SK-N-SH treated with all-trans-retinoic acid at 6 μM for 48 hours (cell line): ENCODE results near the gene DOCK9.

Experiments used
- ATAC-seq: fragments of 200-7000 bp; cut with Tn5 transposase; 3 replicates; pipeline ENCODE4 v1.9.1; 2020; ENCODE audit warnings: mild to moderate bottlenecking, moderate library complexity
- ARNTL ChIP-seq: fragments of 450-650 bp; formaldehyde crosslinking; IDR thresholded peaks from 2 replicates; pipeline ENCODE4 v1.5.0; 2020; ENCODE audit warnings: low read depth, mild to moderate bottlenecking, moderate library complexity, borderline replicate concordance
- BACH2 ChIP-seq: fragments of 250-450 bp; sonication (Bioruptor Pico); IDR thresholded peaks from 2 replicates; pipeline ENCODE4 v1.9.0; 2021; ENCODE audit warnings: mild to moderate bottlenecking, borderline replicate concordance
- CREB5 ChIP-seq: fragments of 250-450 bp; sonication (Bioruptor Pico); IDR thresholded peaks from 2 replicates; pipeline ENCODE4 v1.5.1; 2020; ENCODE audit warnings: low read depth, mild to moderate bottlenecking, moderate library complexity
- CSDC2 ChIP-seq: fragments of 250-450 bp; sonication (Bioruptor Pico); IDR thresholded peaks from 2 replicates; pipeline ENCODE4 v1.5.0; 2020; ENCODE audit warnings: mild to moderate bottlenecking, moderate library complexity
- CSRNP3 ChIP-seq: fragments of 250-450 bp; sonication (Bioruptor Pico); IDR thresholded peaks from 2 replicates; pipeline ENCODE4 v1.5.1; 2021; ENCODE audit warnings: mild to moderate bottlenecking, moderate library complexity
- ESRRG ChIP-seq: fragments of 250-450 bp; sonication (Bioruptor Pico); IDR thresholded peaks from 2 replicates; pipeline ENCODE4 v1.6.1; 2021; ENCODE audit warnings: mild to moderate bottlenecking
- GLIS3 ChIP-seq: fragments of 250-450 bp; sonication (Bioruptor Pico); IDR thresholded peaks from 2 replicates; pipeline ENCODE4 v1.5.0; 2020; ENCODE audit warnings: mild to moderate bottlenecking, moderate library complexity
- ISL1 ChIP-seq: fragments of 250-450 bp; sonication (Bioruptor Pico); IDR thresholded peaks from 2 replicates; pipeline ENCODE4 v2.1.2; 2022; ENCODE audit warnings: mild to moderate bottlenecking, moderate library complexity
- OSR1 ChIP-seq: fragments of 250-450 bp; sonication (Bioruptor Pico); IDR thresholded peaks from 2 replicates; pipeline ENCODE4 v1.8.0; 2022; ENCODE audit warnings: moderate library complexity, mild to moderate bottlenecking, inconsistent platforms
- PATZ1 ChIP-seq: fragments of 250-450 bp; sonication (Bioruptor Pico); IDR thresholded peaks from 2 replicates; pipeline ENCODE4 v1.8.0; 2020; ENCODE audit warnings: mild to moderate bottlenecking, moderate library complexity, borderline replicate concordance
- POU6F1 ChIP-seq: fragments of 250-450 bp; sonication (Bioruptor Pico); IDR thresholded peaks from 2 replicates; pipeline ENCODE4 v1.8.0; 2021; ENCODE audit warnings: low read depth, mild to moderate bottlenecking, moderate library complexity, borderline replicate concordance
- PPARA ChIP-seq: fragments of 250-450 bp; sonication (Bioruptor Pico); IDR thresholded peaks from 2 replicates; pipeline ENCODE4 v1.5.0; 2020; ENCODE audit warnings: mild to moderate bottlenecking, borderline replicate concordance
- SNAI2 ChIP-seq: fragments of 250-450 bp; sonication (Bioruptor Pico); IDR thresholded peaks from 2 replicates; pipeline ENCODE4 v1.5.0; 2020; ENCODE audit warnings: mild to moderate bottlenecking, moderate library complexity
- TCF4 ChIP-seq: fragments of 250-450 bp; sonication (Bioruptor Pico); IDR thresholded peaks from 2 replicates; pipeline ENCODE4 v1.8.0; 2021; ENCODE audit warnings: mild to moderate bottlenecking, moderate library complexity, borderline replicate concordance
- TOX ChIP-seq: fragments of 250-450 bp; sonication (Bioruptor Pico); IDR thresholded peaks from 2 replicates; pipeline ENCODE4 v1.8.0; 2021; ENCODE audit warnings: mild to moderate bottlenecking, moderate library complexity, borderline replicate concordance
- TSHZ2 ChIP-seq: fragments of 250-450 bp; sonication (Bioruptor Pico); IDR thresholded peaks from 2 replicates; pipeline ENCODE4 v1.5.0; 2020; ENCODE audit warnings: mild to moderate bottlenecking, moderate library complexity
- ZC3H10 ChIP-seq: fragments of 250-450 bp; sonication (Bioruptor Pico); IDR thresholded peaks from 2 replicates; pipeline ENCODE4 v1.5.1; 2021; ENCODE audit warnings: mild to moderate bottlenecking, moderate library complexity
- ZFP3 ChIP-seq: fragments of 250-450 bp; sonication (Bioruptor Pico); IDR thresholded peaks from 2 replicates; pipeline ENCODE4 v1.5.0; 2020; ENCODE audit warnings: mild to moderate bottlenecking, moderate library complexity
- ZNF565 ChIP-seq: fragments of 450-650 bp; formaldehyde crosslinking; conservative IDR thresholded peaks from 2 replicates; pipeline ENCODE4 v1.5.0; 2020; ENCODE audit warnings: low read depth, mild to moderate bottlenecking, moderate library complexity
- ZNF70 ChIP-seq: fragments of 450-650 bp; formaldehyde crosslinking; IDR thresholded peaks from 2 replicates; pipeline ENCODE4 v1.5.0; 2020; ENCODE audit warnings: mild to moderate bottlenecking, moderate library complexity
- ZNF8 ChIP-seq: fragments of 450-650 bp; formaldehyde crosslinking; IDR thresholded peaks from 2 replicates; pipeline ENCODE4 v1.5.0; 2020; ENCODE audit warnings: mild to moderate bottlenecking, moderate library complexity

Gene DOCK9

GRCh38 chr13:98820300-98820699 is 157.6 kb downstream of the DOCK9 start (continued):
- TF ChIP-seq CREB5, result no peak
- no peak for TF ChIP-seq PPARA (CRISPR knock-in tag)
- TF ChIP-seq, all 23 proteins: peak for 0

- no peak for ATAC-seq
Measured at GRCh38 chr13:98819382-98820010, 158.4 kb downstream of the DOCK9 start.

GRCh38 chr13:98816406-98816805 is 161.5 kb downstream of the DOCK9 start:
- ATAC-seq, result no peak
- TF ChIP-seq OSR1 (CRISPR knock-in tag) (no peak), SNAI2 (CRISPR knock-in tag) (no peak), ARNTL (CRISPR knock-in tag) (no peak), TOX (CRISPR knock-in tag) (no peak), CSRNP3 (CRISPR knock-in tag) (no peak), ESRRG (CRISPR knock-in tag) (no peak), ZNF8 (CRISPR knock-in tag) (no peak), BACH2 (CRISPR knock-in tag) (no peak), GLIS3 (no peak), TCF4 (CRISPR knock-in tag) (no peak), CSDC2 (no peak), ISL1 (CRISPR knock-in tag) (no peak), ZNF565 (CRISPR knock-in tag) (no peak), PATZ1 (no peak), ZC3H10 (no peak), CREB5 (no peak), TSHZ2 (no peak), ZFP3 (CRISPR knock-in tag) (no peak), POU6F1 (no peak), ZNF70 (CRISPR knock-in tag) (no peak)

More at GRCh38 chr13:98819382-98820010, 158.4 kb downstream of the DOCK9 start:
- no peak for TF ChIP-seq ZNF8 (CRISPR knock-in tag)
